HG02798 (cell line): ENCODE measurements around the gene CDC42EP3.

ENCODE experiments used
- ATAC-seq: cut with Tn5 transposase; IDR thresholded peaks from one replicate; pipeline ENCODE4 v1.9.1; 2021; ENCODE audit warnings: mild to moderate bottlenecking; ENCODE audit not compliant: unreplicated experiment, poor library complexity

Gene CDC42EP3

GRCh38 chr2:37684809-37685208, 13.4 kb upstream of the CDC42EP3 start:
- ATAC-seq = no peak

DNA sequence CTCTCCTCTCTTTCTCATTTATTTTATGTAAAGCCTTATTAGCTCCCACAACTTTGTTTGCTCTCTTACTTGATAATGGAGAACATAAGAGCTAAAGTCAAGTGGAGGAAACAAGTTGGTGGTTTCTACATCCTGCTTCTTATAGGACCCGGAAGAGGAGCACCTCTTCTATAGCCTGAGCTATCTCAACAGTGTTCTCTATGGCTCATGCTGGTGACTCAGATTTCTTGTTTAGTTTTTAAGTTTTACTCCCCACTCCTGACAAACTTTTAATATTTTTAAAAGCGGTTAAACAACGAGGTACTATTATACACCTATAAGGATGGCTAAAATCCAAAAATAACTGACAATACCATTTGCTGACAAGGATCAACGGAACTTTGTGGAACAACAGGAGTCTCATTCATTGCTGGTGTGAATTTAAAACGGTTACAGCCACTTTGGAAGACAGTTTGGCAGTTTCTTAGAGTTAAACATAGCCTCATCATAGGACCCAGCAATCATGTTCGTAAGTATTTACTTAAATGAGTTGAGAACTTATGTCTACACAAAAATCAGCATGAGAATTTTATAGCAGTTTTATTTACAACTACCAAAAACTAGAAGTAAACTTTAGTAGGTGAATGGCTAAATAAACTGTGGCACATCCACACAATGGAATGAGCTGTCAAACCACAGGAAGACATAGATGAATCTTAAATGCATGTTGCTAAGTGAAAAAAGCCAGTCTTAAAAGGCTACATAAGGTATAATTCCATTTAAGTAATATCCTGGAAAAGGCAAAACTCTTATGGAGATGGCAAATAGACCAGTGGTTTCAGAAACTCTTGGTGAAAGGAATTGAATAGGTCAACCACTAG, 12.7 kb upstream of the CDC42EP3 start:
- ATAC-seq = no peak

GRCh38 chr2:37683241-37683640, 11.8 kb upstream of the CDC42EP3 start:
- ATAC-seq = no peak

GRCh38 chr2:37682473-37682872, 11.0 kb upstream of the CDC42EP3 start:
- no peak for ATAC-seq

GRCh38 chr2:37681587-37681986, 10.1 kb upstream of the CDC42EP3 start:
- no peak for ATAC-seq

DNA sequence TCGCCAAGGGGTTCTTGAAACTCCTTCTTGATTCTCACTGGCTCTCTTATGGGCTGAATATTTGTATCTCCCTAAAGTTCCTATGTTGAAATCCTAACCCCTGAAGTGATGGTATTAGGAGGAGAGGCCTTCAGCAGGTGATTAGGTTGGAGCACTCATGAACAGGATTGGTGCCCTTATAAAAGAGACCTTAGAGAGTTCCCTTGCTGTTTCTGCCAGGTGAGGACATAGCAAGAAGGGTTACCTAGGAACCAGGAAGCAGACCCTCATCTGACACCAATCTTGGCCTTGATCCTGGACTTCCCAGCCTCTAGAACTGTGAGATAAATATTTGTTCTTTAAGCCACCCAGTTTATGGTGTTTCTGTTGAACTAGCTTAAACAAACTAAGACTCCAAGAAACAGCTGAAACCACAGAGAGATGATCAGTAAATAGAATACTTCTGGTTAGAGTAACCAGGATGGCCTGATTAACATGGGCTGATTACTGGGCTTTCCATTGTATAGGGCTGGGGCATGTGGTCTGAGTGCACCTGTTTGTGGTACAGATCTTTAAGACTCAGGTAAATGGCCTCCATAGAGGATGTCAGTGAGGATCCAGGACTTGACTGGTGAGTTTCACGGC, 7.7 kb upstream of the CDC42EP3 start:
- no peak for ATAC-seq

DNA sequence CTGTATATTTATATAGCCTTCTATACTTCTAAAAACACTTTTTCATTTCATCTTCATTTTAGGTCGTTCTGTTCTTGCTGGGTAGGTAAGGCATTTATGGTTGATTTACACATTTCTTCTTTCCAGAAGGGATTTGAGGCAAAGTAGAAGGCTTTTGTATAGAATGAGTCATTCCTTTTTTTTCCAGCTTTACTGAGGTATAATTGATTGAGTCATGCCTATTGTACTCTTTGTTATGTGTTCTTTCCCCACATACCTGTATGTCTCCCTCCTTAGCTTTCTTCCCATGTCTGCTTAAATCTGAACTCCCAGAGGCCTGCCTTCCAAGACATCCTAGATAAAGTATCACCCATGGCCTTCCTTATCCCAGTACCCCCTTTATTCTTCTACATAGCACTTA, 4.8 kb upstream of the CDC42EP3 start:
- no peak for ATAC-seq

GRCh38 chr2:37674946-37675345, 3.5 kb upstream of the CDC42EP3 start:
- no peak for ATAC-seq

DNA sequence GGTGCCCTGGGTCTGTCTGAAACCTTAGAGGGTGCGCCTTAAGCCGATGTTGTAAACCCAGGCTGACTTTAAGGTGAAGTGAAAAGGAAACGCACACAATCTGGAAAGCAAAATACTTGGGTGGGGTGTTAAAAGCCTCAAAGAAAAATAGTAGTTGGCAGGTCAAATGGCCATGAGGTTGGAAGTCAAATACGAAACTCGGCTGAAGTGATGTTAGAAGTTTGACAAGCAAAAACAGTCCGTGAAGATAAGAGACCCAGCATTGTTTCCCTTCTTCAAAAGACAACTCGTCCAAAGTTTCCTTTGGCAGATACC, 1.4 kb upstream of the CDC42EP3 start:
- no peak for ATAC-seq

DNA sequence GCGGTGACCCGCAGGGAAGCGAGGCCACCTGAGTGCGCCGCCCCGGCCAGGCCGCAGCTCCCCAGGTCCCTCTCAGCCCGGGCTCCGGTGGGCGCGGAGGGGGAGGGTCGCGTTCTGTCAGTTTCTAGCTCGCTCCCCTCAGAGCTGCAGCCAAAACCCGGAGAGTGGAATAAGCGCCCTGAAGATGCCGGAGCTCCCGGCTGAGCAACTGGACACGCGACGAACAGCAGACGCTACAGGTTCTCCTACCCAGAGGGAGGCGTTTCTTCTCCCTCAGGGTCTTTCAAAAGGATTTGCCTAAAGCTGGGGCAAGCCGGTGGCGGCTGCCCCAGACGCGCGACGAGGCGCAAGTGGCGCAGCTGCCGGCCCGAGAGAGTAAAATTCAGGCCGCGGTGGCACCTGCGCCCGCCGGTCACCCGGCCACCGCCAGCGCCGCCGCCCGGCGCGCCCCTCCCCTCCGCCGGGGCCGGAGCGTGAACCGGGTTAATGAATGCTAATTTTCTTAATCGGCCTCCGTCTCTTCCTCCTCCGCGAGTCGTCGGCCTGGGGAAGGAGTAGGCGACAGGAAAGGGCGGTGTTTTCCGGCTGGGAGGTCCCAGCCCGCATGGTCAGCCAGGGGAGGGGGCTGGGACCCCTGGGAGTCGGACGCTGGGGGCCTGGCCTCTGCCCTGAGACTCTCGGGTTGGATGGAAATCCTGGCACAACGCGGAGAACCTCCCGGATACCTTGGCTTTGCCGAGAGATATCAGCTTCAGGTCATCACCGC, 845 bp upstream of the CDC42EP3 start:
- peak; percentile 48 for ATAC-seq

GRCh38 chr2:37671816-37672103, 318 bp upstream of the CDC42EP3 start:
- ATAC-seq = no peak

- ATAC-seq = no peak
Measured at GRCh38 chr2:37670378-37671008, 949 bp downstream of the CDC42EP3 start.

- no peak for ATAC-seq
Measured at GRCh38 chr2:37669446-37669845, 2.0 kb downstream of the CDC42EP3 start.

GRCh38 chr2:37667704-37668103, 3.7 kb downstream of the CDC42EP3 start:
- no peak for ATAC-seq

DNA sequence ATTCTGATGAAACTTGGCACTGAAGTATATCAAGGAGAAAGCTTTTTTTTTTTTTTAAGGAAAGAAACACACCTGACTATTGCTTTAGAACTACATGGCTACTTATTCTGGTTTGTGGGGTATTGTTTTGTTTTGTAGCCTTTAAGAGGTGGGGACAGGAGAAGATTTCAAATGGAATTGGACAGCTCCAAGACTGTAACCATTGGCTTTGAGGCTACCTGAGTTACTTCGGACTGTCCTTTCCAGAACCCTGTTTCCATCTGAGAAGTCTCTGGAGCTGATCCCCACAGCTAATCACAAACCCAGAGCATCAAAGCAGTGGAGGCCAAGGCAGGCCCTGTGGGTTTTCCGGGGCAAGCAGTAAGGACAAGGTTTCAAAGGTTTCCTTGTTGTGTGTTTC, 4.7 kb downstream of the CDC42EP3 start:
- no peak for ATAC-seq

DNA sequence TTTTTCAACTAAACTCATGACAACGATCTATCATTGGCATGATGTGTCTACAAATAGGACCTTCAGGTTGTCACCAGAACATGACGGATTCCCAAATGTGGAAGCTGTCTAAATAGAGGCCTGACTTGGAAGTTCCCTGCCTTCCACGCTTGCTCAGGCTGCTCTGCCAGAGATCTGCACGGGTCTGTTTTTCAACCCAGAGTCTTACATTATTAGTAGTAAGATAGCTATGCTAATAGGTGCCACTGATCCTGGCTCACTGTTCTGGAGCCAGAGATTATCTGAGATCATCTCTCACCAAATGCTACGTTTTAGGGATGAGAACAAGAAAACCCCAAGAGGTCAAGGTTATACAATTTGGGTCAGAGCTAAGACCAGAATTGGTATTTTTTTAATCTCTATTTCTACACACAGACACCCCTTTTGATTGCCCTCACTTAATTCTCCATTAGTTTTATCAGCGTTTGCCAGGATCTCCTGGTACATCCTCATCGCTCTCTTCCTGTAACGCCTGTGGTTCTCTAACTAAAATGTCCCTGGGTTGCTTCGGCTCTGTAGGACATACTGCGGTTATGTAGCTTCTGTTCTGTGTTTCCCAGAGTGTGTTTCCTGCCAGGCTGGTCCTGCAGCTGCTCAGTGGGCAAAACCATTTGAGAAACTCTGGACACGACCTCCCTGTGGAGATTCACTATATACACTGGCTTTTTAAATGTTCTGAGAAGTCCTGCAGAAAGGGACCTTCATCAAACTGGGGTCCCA, 5.7 kb downstream of the CDC42EP3 start:
- ATAC-seq = no peak

- ATAC-seq = no peak
Measured at GRCh38 chr2:37665043-37665442, 6.4 kb downstream of the CDC42EP3 start.

GRCh38 chr2:37664231-37664643, 7.2 kb downstream of the CDC42EP3 start:
- no peak for ATAC-seq

DNA sequence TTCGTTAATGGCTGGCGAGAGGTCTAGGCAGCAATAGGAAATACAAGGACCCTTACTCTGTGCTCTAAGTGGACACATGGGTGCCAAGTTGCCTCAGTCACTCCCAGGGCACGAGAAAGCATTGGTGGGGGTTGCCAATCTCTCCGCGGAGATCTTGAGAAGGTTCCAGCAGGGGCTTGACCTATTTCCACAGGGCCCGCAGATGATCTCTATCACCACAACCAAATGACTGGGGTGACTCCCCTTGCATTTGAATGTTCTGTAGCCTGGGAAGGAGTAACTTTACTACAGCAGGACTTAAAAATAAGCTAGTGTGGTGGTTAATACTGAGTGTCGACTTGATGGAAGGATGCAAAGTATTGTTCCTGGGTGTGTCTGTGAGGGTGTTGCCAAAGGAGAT, 8.1 kb downstream of the CDC42EP3 start:
- no peak for ATAC-seq

DNA sequence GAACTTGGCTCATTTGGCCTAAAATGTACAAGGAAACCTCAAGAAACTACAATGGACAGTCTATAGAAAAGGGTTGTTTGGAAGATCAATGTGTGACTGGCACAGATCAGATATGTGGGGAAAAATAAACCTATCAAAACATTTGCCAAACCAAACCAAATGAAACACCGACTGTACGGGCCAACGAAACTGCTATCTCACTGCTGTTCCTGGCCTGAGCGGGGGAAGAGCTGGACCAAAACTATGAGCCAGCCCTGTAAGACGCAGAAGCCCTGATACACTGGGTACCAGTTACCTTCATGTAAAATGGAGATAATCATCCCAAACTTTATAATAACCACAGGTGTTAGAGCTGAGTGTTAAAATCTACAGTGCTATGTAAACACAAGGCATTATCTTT, 11.7 kb downstream of the CDC42EP3 start:
- no peak for ATAC-seq
